AG04449 (cell line): Measurements from ENCODE around the gene AANAT.

Source experiments
- CTCF ChIA-PET: fragments of 350-600 bp; formaldehyde crosslinking; extraction: SDS; loops from one replicate; lab custom pipeline; 2021; ENCODE audit warnings: antibody characterized with exemption; lab: Yijun Ruan, JAX
- POLR2A ChIA-PET: fragments of 400-600, 350-600 bp; formaldehyde crosslinking; extraction: SDS; loops from one replicate; lab custom pipeline; 2020; ENCODE audit warnings: antibody characterized with exemption, inconsistent platforms; lab: Yijun Ruan, JAX
- DNase-seq: peaks from one replicate; pipeline ENCODE4 v3.0.0-alpha.2; 2010; ENCODE audit warnings: low read depth, low spot score
- H3K4me3 ChIP-seq: 2 replicates; pipeline ENCODE4 v1.5.1; 2011; ENCODE audit warnings: low read depth, mild to moderate bottlenecking, control low read depth, low read length
- CTCF ChIP-seq: IDR thresholded peaks from one replicate; pipeline ENCODE4 v1.5.1; 2011; ENCODE audit warnings: mild to moderate bottlenecking, moderate library complexity, low read length, control low read depth, inconsistent platforms; ENCODE audit not compliant: insufficient read depth; ENCODE audit errors: missing control alignments

Gene AANAT

GRCh38 chr17:76439314-76439928, 28.0 kb upstream of the AANAT start:
- CTCF ChIA-PET, result interaction anchor here (1.1 to 1.9 kb wide), 4 partner anchors 11 to 135 kb away, joined by 3 to 7 read pairs (median 4); no protein-coding TSS in a partner anchor
- no peak for DNase-seq
- no peak overlapping the region for H3K4me3 ChIP-seq
- POLR2A ChIA-PET, result no interaction called here
- no peak for TF ChIP-seq CTCF

GRCh38 chr17:76440751-76441362, 26.5 kb upstream of the AANAT start:
- TF ChIP-seq CTCF, result no peak
- no peak overlapping the region for H3K4me3 ChIP-seq
- CTCF ChIA-PET, result interaction anchor here (1.2 to 1.9 kb wide), 3 partner anchors 10 to 56 kb away, joined by 4 to 7 read pairs (median 5); no protein-coding TSS in a partner anchor
- POLR2A ChIA-PET, result no interaction called here
- DNase-seq, result no peak

GRCh38 chr17:76441686-76442340, 25.6 kb upstream of the AANAT start:
- no peak for DNase-seq
- ChIA-PET CTCF (interaction anchor here (0.7 to 1.5 kb wide), 4 partner anchors 11 to 65 kb away, joined by 3 to 4 read pairs (median 3); no protein-coding TSS in a partner anchor), POLR2A (no interaction called here)
- H3K4me3 ChIP-seq, result no peak overlapping the region
- TF ChIP-seq CTCF, result no peak

- H3K4me3 ChIP-seq, result no peak overlapping the region
- CTCF ChIA-PET, result interaction anchor here (0.6 to 1.5 kb wide), 9 partner anchors 8 to 64 kb away, joined by 3 to 6 read pairs (median 3); no protein-coding TSS in a partner anchor
Measured at GRCh38 chr17:76442341-76443338, 24.8 kb upstream of the AANAT start.

More at GRCh38 chr17:76442341-76443338, 24.8 kb upstream of the AANAT start:
- POLR2A ChIA-PET, result no interaction called here
- TF ChIP-seq CTCF, result no peak
- DNase-seq, result no peak
